Measurements from ENCODE around the gene FGF8. TPM values are rescaled to one million over a fixed set of nuclear protein-coding genes. Genes with fewer than 3 reads are reported as not detected.

Gene FGF8
- total and polyA plus RNA-seq, 2 of the 13 experiments (the other 11 are each of a cell fraction or from before 2014, with no cell fraction given) = not detected

GRCh38 chr10:101744267-101744666 is 31.6 kb downstream of the FGF8 start:
- no TSS peak for BruUV-seq (replicated peaks)
- 65% methylated on average over 3 of the region's 3 CpGs for WGBS (ENCODE audit: low lambda C conversion rate)
- no peak for FAIRE-seq

GRCh38 chr10:101741938-101742337 is 34.0 kb downstream of the FGF8 start:
- Histone ChIP-seq H4K20me1 (ENCODE audit: insufficient read depth, low read length) (no peaks in the 10 kb centered on the region), H3K27ac (ENCODE audit: extremely low read length, insufficient read depth, low read length) (no peak overlapping the region), H3K4me2 (ENCODE audit: low read depth, low read length) (no peak overlapping the region), H3K9me3 (ENCODE audit: low read length) (no peaks in the 10 kb centered on the region), H2AFZ (ENCODE audit: low read length) (no peak overlapping the region), H3K4me3 (replicated peaks in 1 of 3; ENCODE audit: insufficient read depth in 1 of 3, low read depth in 2 of 3, low read length in 3 of 3) (no peak overlapping the region), H3K27me3 (ENCODE audit: control insufficient read depth in 1 of 2, insufficient read depth in 2 of 2, low read length in 2 of 2) (peaks cover 0 to 3% of the 10 kb centered on the region in 2 experiments; a peak in 1 of 5 replicates), H3K4me1 (ENCODE audit: insufficient read depth, low read length) (peaks cover 12% of the 10 kb centered on the region), H3K79me2 (ENCODE audit: insufficient read depth, low read length) (no peaks in the 10 kb centered on the region), H3K9ac (ENCODE audit: insufficient read depth, low read depth, low read length) (no peak overlapping the region), H3K36me3 (replicated peaks in 1 of 2; ENCODE audit: control insufficient read depth in 1 of 2, insufficient read depth in 2 of 2, low read length in 2 of 2) (no peaks in the 10 kb centered on the region)
- BruUV-seq (replicated peaks) = no TSS peak
- no peak for TF ChIP-seq RNF2 (conservative IDR thresholded peaks at IDR 0.05; ENCODE audit: low read depth)
- no peak for TF ChIP-seq MIXL1 (CRISPR knock-in tag; IDR thresholded peaks at IDR 0.05)
- no peak for TF ChIP-seq PITX1 (CRISPR knock-in tag; IDR thresholded peaks at IDR 0.05)
- no peak for TF ChIP-seq NFRKB (IDR thresholded peaks at IDR 0.05)
- TF ChIP-seq ZNF17 (CRISPR knock-in tag; IDR thresholded peaks at IDR 0.05) = no peak
- ChIA-PET CTCF (ENCODE audit: low intra/inter-chr PET ratio, low total read pairs) (no interaction called here), POLR2A (no interaction called here)
- WGBS (ENCODE audit: low lambda C conversion rate) = 41% methylated on average over 2 of the region's 2 CpGs
- DNase-seq (ENCODE audit: low spot score) (no peak), ATAC-seq (no peak), FAIRE-seq (no peak)
- intact Hi-C loops (cut with micrococcal nuclease; ENCODE audit: unreplicated experiment) = no loop called here
- in situ Hi-C loops (cut with HindIII; ENCODE audit: extremely low pct_ligation_motif_present, low pct_unique_long_range_greater_than_20kb) = no loop called here

More at GRCh38 chr10:101744267-101744666, 31.6 kb downstream of the FGF8 start:
- POLR2A ChIA-PET = no interaction called here
- no peaks in the 10 kb centered on the region for H3K79me2 ChIP-seq (ENCODE audit: insufficient read depth, low read length)
- CTCF ChIA-PET (ENCODE audit: low intra/inter-chr PET ratio, low total read pairs) = no interaction called here
- H3K27ac ChIP-seq (ENCODE audit: extremely low read length, insufficient read depth, low read length) = no peak overlapping the region
- H3K4me2 ChIP-seq (ENCODE audit: low read depth, low read length) = no peak overlapping the region
- no peaks in the 10 kb centered on the region for H3K36me3 ChIP-seq (replicated peaks in 1 of 2; ENCODE audit: control insufficient read depth in 1 of 2, insufficient read depth in 2 of 2, low read length in 2 of 2)
- intact Hi-C loops (cut with micrococcal nuclease; ENCODE audit: unreplicated experiment) = no loop called here
- ATAC-seq (no peak), DNase-seq (ENCODE audit: low spot score) (no peak)
- H3K9ac ChIP-seq (ENCODE audit: insufficient read depth, low read depth, low read length) = no peak overlapping the region
- H3K4me1 ChIP-seq (ENCODE audit: insufficient read depth, low read length) = peaks cover 20% of the 10 kb centered on the region
- H3K27me3 ChIP-seq (ENCODE audit: control insufficient read depth in 1 of 2, insufficient read depth in 2 of 2, low read length in 2 of 2) = peaks cover 0 to 7% of the 10 kb centered on the region in 2 experiments; a peak in 1 of 5 replicates
- no peak overlapping the region for H2AFZ ChIP-seq (ENCODE audit: low read length)
- H3K4me3 ChIP-seq (replicated peaks in 1 of 3; ENCODE audit: insufficient read depth in 1 of 3, low read depth in 2 of 3, low read length in 3 of 3) = no peak overlapping the region
- TF ChIP-seq, protein P1, sequence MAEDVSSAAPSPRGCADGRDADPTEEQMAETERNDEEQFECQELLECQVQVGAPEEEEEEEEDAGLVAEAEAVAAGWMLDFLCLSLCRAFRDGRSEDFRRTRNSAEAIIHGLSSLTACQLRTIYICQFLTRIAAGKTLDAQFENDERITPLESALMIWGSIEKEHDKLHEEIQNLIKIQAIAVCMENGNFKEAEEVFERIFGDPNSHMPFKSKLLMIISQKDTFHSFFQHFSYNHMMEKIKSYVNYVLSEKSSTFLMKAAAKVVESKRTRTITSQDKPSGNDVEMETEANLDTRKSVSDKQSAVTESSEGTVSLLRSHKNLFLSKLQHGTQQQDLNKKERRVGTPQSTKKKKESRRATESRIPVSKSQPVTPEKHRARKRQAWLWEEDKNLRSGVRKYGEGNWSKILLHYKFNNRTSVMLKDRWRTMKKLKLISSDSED (CRISPR knock-in tag; IDR thresholded peaks at IDR 0.05) = no peak
- TF ChIP-seq, protein P2, sequence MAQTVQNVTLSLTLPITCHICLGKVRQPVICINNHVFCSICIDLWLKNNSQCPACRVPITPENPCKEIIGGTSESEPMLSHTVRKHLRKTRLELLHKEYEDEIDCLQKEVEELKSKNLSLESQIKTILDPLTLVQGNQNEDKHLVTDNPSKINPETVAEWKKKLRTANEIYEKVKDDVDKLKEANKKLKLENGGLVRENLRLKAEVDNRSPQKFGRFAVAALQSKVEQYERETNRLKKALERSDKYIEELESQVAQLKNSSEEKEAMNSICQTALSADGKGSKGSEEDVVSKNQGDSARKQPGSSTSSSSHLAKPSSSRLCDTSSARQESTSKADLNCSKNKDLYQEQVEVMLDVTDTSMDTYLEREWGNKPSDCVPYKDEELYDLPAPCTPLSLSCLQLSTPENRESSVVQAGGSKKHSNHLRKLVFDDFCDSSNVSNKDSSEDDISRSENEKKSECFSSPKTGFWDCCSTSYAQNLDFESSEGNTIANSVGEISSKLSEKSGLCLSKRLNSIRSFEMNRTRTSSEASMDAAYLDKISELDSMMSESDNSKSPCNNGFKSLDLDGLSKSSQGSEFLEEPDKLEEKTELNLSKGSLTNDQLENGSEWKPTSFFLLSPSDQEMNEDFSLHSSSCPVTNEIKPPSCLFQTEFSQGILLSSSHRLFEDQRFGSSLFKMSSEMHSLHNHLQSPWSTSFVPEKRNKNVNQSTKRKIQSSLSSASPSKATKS (CRISPR knock-in tag; IDR thresholded peaks at IDR 0.05) = no peak
- TF ChIP-seq SP1 (IDR thresholded peaks at IDR 0.05) (no peak), SP1 (CRISPR knock-in tag; IDR thresholded peaks at IDR 0.05) (no peak)
- H4K20me1 ChIP-seq (ENCODE audit: insufficient read depth, low read length) = no peaks in the 10 kb centered on the region
- H3K9me3 ChIP-seq (ENCODE audit: low read length) = no peaks in the 10 kb centered on the region
- in situ Hi-C loops (cut with HindIII; ENCODE audit: extremely low pct_ligation_motif_present, low pct_unique_long_range_greater_than_20kb) = no loop called here
